Uterus (tissue), 2 donors: ENCODE results near the gene ST7.

Experiments
- CTCF ChIP-seq, 4 experiments: fragments of 200-600 bp in 2 of 4; fragments of 450-650 bp in 2 of 4; sonication (generic) in 2 of 4; IDR thresholded peaks; one replicate each; pipeline ENCODE4 v1.5.1; 2016 to 2019; ENCODE audit warnings: antibody characterized with exemption in 4 of 4, mild to moderate bottlenecking in 2 of 4, moderate library complexity in 1 of 4
- POLR2A ChIP-seq, 2 donors: fragments of 450-650 bp; IDR thresholded peaks; one replicate each; pipeline ENCODE4 v1.6.1; 2016; ENCODE audit warnings: antibody characterized with exemption in 2 of 2, mild to moderate bottlenecking in 1 of 2, moderate library complexity in 1 of 2

- TF ChIP-seq CTCF (IDR thresholded peaks at IDR 0.05) (no peak), POLR2A (IDR thresholded peaks at IDR 0.05) (no peak)
Measured at GRCh38 chr7:116977172-116977571, 23.9 kb downstream of the ST7 start.
